Thyroid gland (tissue), 4 donors: ENCODE results near the gene KCNK1. TPM values are rescaled to one million over a fixed set of nuclear protein-coding genes. Genes with fewer than 3 reads are reported as not detected.

Experiments
- DNase-seq, 2 donors: peaks; one replicate each; pipeline ENCODE4 v3.0.0-alpha.2; 2019
- H3K27ac ChIP-seq, 3 donors: fragments of 200-600 bp; sonication (generic); 1 replicate in 2 of 3; 2 replicates in 1 of 3; pipeline ENCODE4 v1.5.1; 2016 to 2019; ENCODE audit warnings: mild to moderate bottlenecking in 1 of 3, moderate library complexity in 1 of 3
- H3K27me3 ChIP-seq: fragments of 200-600 bp; sonication (generic); one replicate; pipeline ENCODE4 v1.5.1; 2019
- H3K36me3 ChIP-seq, 2 donors: fragments of 200-600 bp; sonication (generic); one replicate each; pipeline ENCODE4 v1.5.1; 2016 to 2019
- H3K4me1 ChIP-seq, 2 donors: fragments of 200-600 bp; sonication (generic); one replicate each; pipeline ENCODE4 v1.5.1; 2017 to 2019
- H3K4me3 ChIP-seq, 3 donors: fragments of 200-600 bp; sonication (generic); replicated peaks in 1 of 3; 1 replicate in 2 of 3; 2 replicates in 1 of 3; pipeline ENCODE4 v1.5.1; 2016; ENCODE audit warnings: mild to moderate bottlenecking in 1 of 3
- H3K9me3 ChIP-seq: fragments of 200-600 bp; sonication (generic); one replicate; pipeline ENCODE4 v1.5.1; 2017
- CTCF ChIP-seq, 6 experiments: fragments of 200-600 bp in 3 of 6; fragments of 450-650 bp in 3 of 6; sonication (generic) in 3 of 6; IDR thresholded peaks; one replicate each; pipeline ENCODE4 v1.5.1; 2016 to 2019; ENCODE audit warnings: antibody characterized with exemption in 6 of 6, mild to moderate bottlenecking in 2 of 6, inconsistent platforms in 1 of 6, moderate library complexity in 1 of 6
- POLR2A ChIP-seq, 2 donors: fragments of 450-650 bp; IDR thresholded peaks; one replicate each; pipeline ENCODE4 v1.6.1; 2017; ENCODE audit warnings: antibody characterized with exemption in 2 of 2, mild to moderate bottlenecking in 2 of 2, moderate library complexity in 1 of 2
- WGBS, 2 donors: methylation state at CpG; one replicate each; pipeline ENCODE4 v1.1.5; 2017; 5-methylcytosine and 5-hydroxymethylcytosine counted together
- intact Hi-C: fragments of 100-400 bp; cut with DNase I; formaldehyde crosslinking; loops from one replicate; pipeline ENCODE4 v1.15.1; 2023
- total RNA-seq, 4 donors: library from RNA; depleted of rRNA; stranded (reverse); fragments of >200 nt; gene quantifications; one replicate each; pipeline ENCODE4 v1.2.3, GENCODE V29; 2016

Gene KCNK1
- total RNA-seq, 4 donors from 2014 or later = 6.7 to 8.3 (median 7.6) TPM

- 84 to 97% methylated on average over 11 of the region's 11 CpGs for WGBS, 2 donors
Observed at GRCh38 chr1:233627376-233627775, 13.5 kb downstream of the KCNK1 start.

GRCh38 chr1:233627823-233628222, 13.9 kb downstream of the KCNK1 start:
- no peak for TF ChIP-seq CTCF (IDR thresholded peaks at IDR 0.05)
- no peak for TF ChIP-seq POLR2A (IDR thresholded peaks at IDR 0.05)
- Histone ChIP-seq H3K36me3 (no peaks in the 10 kb centered on the region), H3K4me3 (no peak overlapping the region), H3K4me1 (no peaks in the 10 kb centered on the region), H3K27ac (no peak overlapping the region), H3K9me3 (no peaks in the 10 kb centered on the region), H3K27me3 (no peaks in the 10 kb centered on the region)
- DNase-seq = no peak
- intact Hi-C loops = no loop called here
- 88 to 95% methylated on average over 4 of the region's 4 CpGs for WGBS, 2 donors

More at GRCh38 chr1:233627376-233627775, 13.5 kb downstream of the KCNK1 start:
- Histone ChIP-seq H3K4me1 (no peaks in the 10 kb centered on the region), H3K36me3 (no peaks in the 10 kb centered on the region), H3K4me3 (no peak overlapping the region), H3K9me3 (no peaks in the 10 kb centered on the region), H3K27me3 (no peaks in the 10 kb centered on the region), H3K27ac (no peak overlapping the region)
- intact Hi-C loops = no loop called here
- TF ChIP-seq CTCF (IDR thresholded peaks at IDR 0.05) = no peak
- no peak for TF ChIP-seq POLR2A (IDR thresholded peaks at IDR 0.05)
- DNase-seq = no peak

GRCh38 chr1:233629305-233629935, 15.5 kb downstream of the KCNK1 start:
- intact Hi-C loops = no loop called here
- no peaks in the 10 kb centered on the region for H3K36me3 ChIP-seq
- TF ChIP-seq CTCF (IDR thresholded peaks at IDR 0.05) (no peak), POLR2A (IDR thresholded peaks at IDR 0.05) (no peak)
- DNase-seq = no peak
- WGBS, 2 donors = 91 to 92% methylated on average over 19 of the region's 19 CpGs
- no peak overlapping the region for H3K27ac ChIP-seq
- H3K4me3 ChIP-seq = no peak overlapping the region
- no peaks in the 10 kb centered on the region for H3K9me3 ChIP-seq
- no peaks in the 10 kb centered on the region for H3K27me3 ChIP-seq
- H3K4me1 ChIP-seq = no peaks in the 10 kb centered on the region

GRCh38 chr1:233631810-233632405, 18.0 kb downstream of the KCNK1 start:
- TF ChIP-seq CTCF (IDR thresholded peaks at IDR 0.05) (no peak), POLR2A (IDR thresholded peaks at IDR 0.05) (no peak)
- H3K27ac ChIP-seq = no peak overlapping the region
- H3K9me3 ChIP-seq = no peaks in the 10 kb centered on the region
- no peaks in the 10 kb centered on the region for H3K27me3 ChIP-seq
- no peak overlapping the region for H3K4me3 ChIP-seq
- 76 to 77% methylated on average over 6 of the region's 6 CpGs for WGBS, 2 donors
- peaks cover 0 to 6% of the 10 kb centered on the region in 2 donors for H3K4me1 ChIP-seq
- intact Hi-C loops = no loop called here
- no peaks in the 10 kb centered on the region for H3K36me3 ChIP-seq
- DNase-seq = no peak

- no peak for DNase-seq
- TF ChIP-seq CTCF (IDR thresholded peaks at IDR 0.05) (no peak), POLR2A (IDR thresholded peaks at IDR 0.05) (no peak)
- Histone ChIP-seq H3K36me3 (no peaks in the 10 kb centered on the region), H3K4me1 (peaks cover 0 to 6% of the 10 kb centered on the region in 2 donors), H3K27me3 (no peaks in the 10 kb centered on the region), H3K27ac (no peak overlapping the region), H3K9me3 (no peaks in the 10 kb centered on the region), H3K4me3 (no peak overlapping the region)
- WGBS, 2 donors = 80 to 86% methylated on average over 3 of the region's 3 CpGs
- intact Hi-C loops = no loop called here
Observed at GRCh38 chr1:233632436-233632835, 18.5 kb downstream of the KCNK1 start.
